ENCODE results near the gene TMEM52.

The TMEM52 gene

GRCh38 chr1:1892763-1893120 is 26.3 kb downstream of the TMEM52 start:
- ChIA-PET POLR2A (no interaction called here), CTCF (no interaction called here)
- no peak for TF ChIP-seq HDGF (IDR thresholded peaks at IDR 0.05; ENCODE audit: borderline replicate concordance)
- no peak for TF ChIP-seq TARDBP (IDR thresholded peaks at IDR 0.05)
- TF ChIP-seq BHLHE40 (IDR thresholded peaks at IDR 0.05; ENCODE audit: borderline replicate concordance) = no peak
- TF ChIP-seq SP1 (IDR thresholded peaks at IDR 0.05) = no peak
- no peak for TF ChIP-seq CTBP1 (IDR thresholded peaks at IDR 0.05; ENCODE audit: borderline replicate concordance)
- TF ChIP-seq NFRKB (IDR thresholded peaks at IDR 0.05) = no peak
- DNase-seq (ENCODE audit: extremely low spot score) = no peak

GRCh38 chr1:1892079-1892762 is 26.9 kb downstream of the TMEM52 start:
- CTCF ChIA-PET = interaction anchor here (0.6 kb wide), 1 partner anchor 9 kb away, joined by 3 read pairs; no protein-coding TSS in a partner anchor
- DNase-seq (ENCODE audit: extremely low spot score) = no peak
- POLR2A ChIA-PET = interaction anchor here (0.8 to 1.5 kb wide), 4 partner anchors 9 to 17 kb away, joined by 3 to 5 read pairs (median 4); no protein-coding TSS in a partner anchor
- TF ChIP-seq L3MBTL2 (conservative IDR thresholded peaks at IDR 0.05) = no peak
- TF ChIP-seq HDGF (IDR thresholded peaks at IDR 0.05; ENCODE audit: borderline replicate concordance) = no peak
- TF ChIP-seq ZNF384 (IDR thresholded peaks at IDR 0.05) = no peak
- no peak for TF ChIP-seq ELF4 (IDR thresholded peaks at IDR 0.05)
- no peak for TF ChIP-seq ARNT (IDR thresholded peaks at IDR 0.05)
- no peak for TF ChIP-seq SP1 (IDR thresholded peaks at IDR 0.05)
- no peak for TF ChIP-seq LEF1 (IDR thresholded peaks at IDR 0.05; ENCODE audit: borderline replicate concordance)
- no peak for TF ChIP-seq FOXK2 (IDR thresholded peaks at IDR 0.05)
- no peak for TF ChIP-seq SUZ12 (IDR thresholded peaks at IDR 0.05)
- TF ChIP-seq TARDBP (IDR thresholded peaks at IDR 0.05) = no peak

- peak; percentile 60 for DNase-seq (ENCODE audit: extremely low spot score)
- CTCF ChIA-PET = interaction anchor here (0.6 kb wide), 1 partner anchor 8 kb away, joined by 3 read pairs; no protein-coding TSS in a partner anchor
- TF ChIP-seq L3MBTL2 (conservative IDR thresholded peaks at IDR 0.05) (peak; percentile 46), FOXK2 (IDR thresholded peaks at IDR 0.05) (no peak)
- POLR2A ChIA-PET = interaction anchor here (0.8 to 1.5 kb wide), 4 partner anchors 10 to 17 kb away, joined by 3 to 5 read pairs (median 4); no protein-coding TSS in a partner anchor
Observed at GRCh38 chr1:1891349-1892078, 27.6 kb downstream of the TMEM52 start.

- TF ChIP-seq FOXM1 (IDR thresholded peaks at IDR 0.05; ENCODE audit: borderline replicate concordance) = peak; percentile 19; the same call in 1 of the 2 replicates
- TF ChIP-seq LEF1 (IDR thresholded peaks at IDR 0.05; ENCODE audit: borderline replicate concordance) = no peak
- TF ChIP-seq ARNT (IDR thresholded peaks at IDR 0.05) = 0 out of 2 replicates have a peak, but pooled peaks have one; percentile 16
- ChIA-PET POLR2A (interaction anchor here (1.5 kb wide), 1 partner anchor 11 kb away, joined by 5 read pairs; no protein-coding TSS in a partner anchor), CTCF (no interaction called here)
- peak; percentile 94 for DNase-seq (ENCODE audit: extremely low spot score)
Observed at GRCh38 chr1:1890506-1891348, 28.4 kb downstream of the TMEM52 start, which contains the start of gene GNB1. TSS of gene GNB1 (minus strand) at chr1:1891087. CDS start at chr1:1825453, 65,634 bp downstream.

GRCh38 chr1:1889847-1890505 is 29.1 kb downstream of the TMEM52 start:
- DNase-seq (ENCODE audit: extremely low spot score) = no peak
- ChIA-PET POLR2A (no interaction called here), CTCF (no interaction called here)
- no peak for TF ChIP-seq L3MBTL2 (conservative IDR thresholded peaks at IDR 0.05)
- no peak for TF ChIP-seq SP1 (IDR thresholded peaks at IDR 0.05)
- TF ChIP-seq NFRKB (IDR thresholded peaks at IDR 0.05) = no peak
- TF ChIP-seq FOXA1 (IDR thresholded peaks at IDR 0.05) = no peak
- no peak for TF ChIP-seq ARNT (IDR thresholded peaks at IDR 0.05)
- TF ChIP-seq HDGF (IDR thresholded peaks at IDR 0.05; ENCODE audit: borderline replicate concordance) = no peak
- no peak for TF ChIP-seq BHLHE40 (IDR thresholded peaks at IDR 0.05; ENCODE audit: borderline replicate concordance)
- no peak for TF ChIP-seq CTBP1 (IDR thresholded peaks at IDR 0.05; ENCODE audit: borderline replicate concordance)
- TF ChIP-seq ZNF384 (IDR thresholded peaks at IDR 0.05) = no peak
- TF ChIP-seq LEF1 (IDR thresholded peaks at IDR 0.05; ENCODE audit: borderline replicate concordance) = no peak
- TF ChIP-seq FOXM1 (IDR thresholded peaks at IDR 0.05; ENCODE audit: borderline replicate concordance) = no peak
- TF ChIP-seq PKNOX1 (IDR thresholded peaks at IDR 0.05) = no peak
- TF ChIP-seq ELF4 (IDR thresholded peaks at IDR 0.05) = no peak
- no peak for TF ChIP-seq TARDBP (IDR thresholded peaks at IDR 0.05)
- TF ChIP-seq FOXK2 (IDR thresholded peaks at IDR 0.05) = no peak
- TF ChIP-seq SUZ12 (IDR thresholded peaks at IDR 0.05) = no peak

- TF ChIP-seq SP1 (IDR thresholded peaks at IDR 0.05) = no peak
- TF ChIP-seq ZNF384 (IDR thresholded peaks at IDR 0.05) = peak; percentile 66
- DNase-seq (ENCODE audit: extremely low spot score) = no peak
- POLR2A ChIA-PET = interaction anchor here (3.2 kb wide), 1 partner anchor 19 kb away, joined by 11 read pairs; no protein-coding TSS in a partner anchor
- CTCF ChIA-PET = no interaction called here
Observed at GRCh38 chr1:1889090-1889750, 29.9 kb downstream of the TMEM52 start.

Measured in HEK293T (cell line).